Measurements from ENCODE around the gene LRP5.

Gene LRP5

DNA sequence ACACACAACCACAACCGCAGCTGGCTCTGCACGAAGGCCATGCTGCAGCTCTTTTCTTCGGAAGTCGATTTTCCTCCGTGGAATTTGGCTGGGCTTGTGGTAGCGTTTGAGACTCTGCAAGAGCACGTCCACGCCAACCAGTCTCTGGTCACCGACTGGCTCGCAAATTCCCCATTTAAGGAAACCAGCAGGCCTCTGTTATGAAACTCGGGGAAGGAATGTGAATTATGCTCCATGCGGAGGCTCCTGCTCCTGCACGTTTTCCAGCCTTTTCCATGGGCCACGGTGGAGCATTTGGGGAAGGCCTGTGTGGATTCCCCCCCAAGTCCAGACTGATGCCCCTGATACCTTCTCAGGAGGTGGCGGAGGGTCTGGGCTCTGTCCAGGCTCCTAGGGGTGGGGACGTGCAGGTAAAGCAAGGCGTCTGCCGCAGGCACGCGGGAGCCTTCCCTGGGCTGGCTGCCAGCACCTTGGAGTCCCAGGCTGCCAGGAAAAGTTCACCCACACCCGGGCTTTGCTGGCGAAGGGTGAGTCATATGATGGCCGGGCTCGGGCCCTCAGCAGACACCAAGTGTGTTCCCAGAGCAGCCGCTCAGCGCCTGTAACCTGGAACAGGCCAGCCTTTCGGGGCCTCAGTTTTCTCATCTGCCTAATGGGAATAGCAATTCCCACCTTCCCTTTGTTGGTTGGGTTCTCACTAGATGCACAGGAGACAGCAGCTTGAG, 41.9 kb downstream of the LRP5 start:
- no peak overlapping the region for H3K4me3 ChIP-seq (ENCODE audit: low read depth, low read length)
- CTCF ChIA-PET: interaction anchor here (1.5 kb wide), 1 partner anchor 15 kb away, joined by 5 read pairs; no protein-coding TSS in a partner anchor
- TF ChIP-seq, protein P1, sequence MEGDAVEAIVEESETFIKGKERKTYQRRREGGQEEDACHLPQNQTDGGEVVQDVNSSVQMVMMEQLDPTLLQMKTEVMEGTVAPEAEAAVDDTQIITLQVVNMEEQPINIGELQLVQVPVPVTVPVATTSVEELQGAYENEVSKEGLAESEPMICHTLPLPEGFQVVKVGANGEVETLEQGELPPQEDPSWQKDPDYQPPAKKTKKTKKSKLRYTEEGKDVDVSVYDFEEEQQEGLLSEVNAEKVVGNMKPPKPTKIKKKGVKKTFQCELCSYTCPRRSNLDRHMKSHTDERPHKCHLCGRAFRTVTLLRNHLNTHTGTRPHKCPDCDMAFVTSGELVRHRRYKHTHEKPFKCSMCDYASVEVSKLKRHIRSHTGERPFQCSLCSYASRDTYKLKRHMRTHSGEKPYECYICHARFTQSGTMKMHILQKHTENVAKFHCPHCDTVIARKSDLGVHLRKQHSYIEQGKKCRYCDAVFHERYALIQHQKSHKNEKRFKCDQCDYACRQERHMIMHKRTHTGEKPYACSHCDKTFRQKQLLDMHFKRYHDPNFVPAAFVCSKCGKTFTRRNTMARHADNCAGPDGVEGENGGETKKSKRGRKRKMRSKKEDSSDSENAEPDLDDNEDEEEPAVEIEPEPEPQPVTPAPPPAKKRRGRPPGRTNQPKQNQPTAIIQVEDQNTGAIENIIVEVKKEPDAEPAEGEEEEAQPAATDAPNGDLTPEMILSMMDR (IDR thresholded peaks at IDR 0.05; ENCODE audit: insufficient read depth, low read length, missing control alignments): no peak
- POLR2A ChIA-PET: interaction anchor here (0.7 to 1.7 kb wide), 3 partner anchors 16 to 20 kb away, joined by 3 to 12 read pairs (median 3); no protein-coding TSS in a partner anchor
- peak; percentile 87 for DNase-seq (ENCODE audit: low read depth, low spot score)

DNA sequence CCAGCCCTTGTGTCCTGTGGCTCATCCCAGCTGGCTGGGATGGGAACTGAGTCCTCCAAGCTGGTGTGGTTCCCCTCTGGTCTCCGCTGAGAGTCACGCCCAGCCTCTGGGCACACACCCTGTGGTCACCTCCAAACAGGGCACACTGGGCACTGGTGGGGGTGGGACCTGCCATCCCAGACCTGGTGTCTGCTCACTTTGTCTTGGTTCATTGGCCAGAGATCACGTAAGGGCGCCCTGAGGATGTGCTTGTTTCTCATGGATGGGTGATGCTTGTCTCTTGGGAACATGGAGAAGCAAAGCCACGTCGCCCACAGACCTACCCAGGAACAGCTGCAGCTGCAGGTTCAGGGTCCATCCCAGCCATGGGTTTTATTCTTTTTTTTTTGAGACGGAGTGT, 43.1 kb downstream of the LRP5 start:
- POLR2A ChIA-PET: no interaction called here
- DNase-seq (ENCODE audit: low read depth, low spot score): no peak
- no peak overlapping the region for H3K4me3 ChIP-seq (ENCODE audit: low read depth, low read length)
- CTCF ChIA-PET: interaction anchor here (1.5 kb wide), 1 partner anchor 14 kb away, joined by 5 read pairs; no protein-coding TSS in a partner anchor
- TF ChIP-seq, protein P1 (IDR thresholded peaks at IDR 0.05; ENCODE audit: insufficient read depth, low read length, missing control alignments): no peak

DNA sequence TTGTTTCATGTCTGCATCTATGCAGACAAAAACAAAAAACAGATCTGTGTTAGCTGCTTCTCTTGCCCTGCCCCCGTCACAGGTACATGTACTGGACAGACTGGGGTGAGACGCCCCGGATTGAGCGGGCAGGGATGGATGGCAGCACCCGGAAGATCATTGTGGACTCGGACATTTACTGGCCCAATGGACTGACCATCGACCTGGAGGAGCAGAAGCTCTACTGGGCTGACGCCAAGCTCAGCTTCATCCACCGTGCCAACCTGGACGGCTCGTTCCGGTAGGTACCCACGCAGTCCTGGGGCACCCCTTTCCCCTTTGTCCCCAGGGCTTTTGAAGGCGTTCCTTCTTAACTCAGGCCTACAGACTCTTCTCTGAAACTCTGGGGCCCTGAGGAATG, 45.2 kb downstream of the LRP5 start:
- TF ChIP-seq, protein P1 (IDR thresholded peaks at IDR 0.05; ENCODE audit: insufficient read depth, low read length, missing control alignments): no peak
- ChIA-PET POLR2A (no interaction called here), CTCF (interaction anchor here (1.1 to 1.4 kb wide), 3 partner anchors 17 to 26 kb away, joined by 3 to 7 read pairs (median 3); no protein-coding TSS in a partner anchor)
- H3K4me3 ChIP-seq (ENCODE audit: low read depth, low read length): no peak overlapping the region
- no peak for DNase-seq (ENCODE audit: low read depth, low spot score)

DNA sequence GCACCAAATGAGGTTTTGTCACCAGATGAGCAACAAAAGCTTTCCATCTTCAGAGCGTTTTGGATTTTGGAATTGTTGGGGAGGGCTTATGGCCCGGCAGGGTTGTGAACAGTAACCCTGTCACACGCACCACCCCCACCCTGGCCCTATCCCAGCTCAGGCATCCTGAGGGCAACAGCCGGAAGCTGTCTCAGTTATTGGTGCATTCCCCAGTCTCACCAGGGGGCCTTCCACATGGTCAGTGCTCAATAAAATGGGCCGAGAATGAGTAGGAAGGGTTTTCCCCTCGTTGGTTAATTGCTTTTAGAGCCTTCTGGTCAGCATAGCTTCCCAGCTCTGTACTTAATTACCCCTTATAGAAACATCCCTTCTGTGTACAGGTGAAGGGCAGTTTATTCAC, 46.0 kb downstream of the LRP5 start:
- no peak overlapping the region for H3K4me3 ChIP-seq (ENCODE audit: low read depth, low read length)
- POLR2A ChIA-PET: no interaction called here
- TF ChIP-seq, protein P1 (IDR thresholded peaks at IDR 0.05; ENCODE audit: insufficient read depth, low read length, missing control alignments): no peak
- no peak for DNase-seq (ENCODE audit: low read depth, low spot score)
- CTCF ChIA-PET: interaction anchor here (1.1 to 1.4 kb wide), 3 partner anchors 18 to 27 kb away, joined by 3 read pairs; no protein-coding TSS in a partner anchor

DNA sequence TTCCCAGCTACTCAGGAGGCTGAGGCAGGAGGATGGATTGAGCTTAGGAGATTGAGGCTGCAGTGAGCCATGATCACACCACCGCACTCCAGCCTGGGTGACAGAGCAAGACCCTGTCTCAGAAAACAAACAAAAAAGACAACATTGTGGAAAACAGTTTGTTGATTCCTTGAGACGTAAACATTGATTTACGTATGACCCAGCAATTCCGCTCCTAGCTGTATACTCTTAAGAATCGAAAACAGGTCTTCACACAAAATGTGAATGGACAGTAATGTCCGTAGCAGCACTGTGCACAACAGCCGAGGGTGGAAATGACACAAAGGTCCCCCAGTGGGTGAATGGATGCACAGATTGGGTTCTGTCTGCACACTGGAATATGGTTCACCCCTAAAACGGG, 49.3 kb downstream of the LRP5 start:
- ChIA-PET CTCF (no interaction called here), POLR2A (interaction anchor here (0.7 kb wide), 1 partner anchor 11 kb away, joined by 3 read pairs; no protein-coding TSS in a partner anchor)
- no peak overlapping the region for H3K4me3 ChIP-seq (ENCODE audit: low read depth, low read length)
- DNase-seq (ENCODE audit: low read depth, low spot score): no peak
- TF ChIP-seq, protein P1 (IDR thresholded peaks at IDR 0.05; ENCODE audit: insufficient read depth, low read length, missing control alignments): no peak

DNA sequence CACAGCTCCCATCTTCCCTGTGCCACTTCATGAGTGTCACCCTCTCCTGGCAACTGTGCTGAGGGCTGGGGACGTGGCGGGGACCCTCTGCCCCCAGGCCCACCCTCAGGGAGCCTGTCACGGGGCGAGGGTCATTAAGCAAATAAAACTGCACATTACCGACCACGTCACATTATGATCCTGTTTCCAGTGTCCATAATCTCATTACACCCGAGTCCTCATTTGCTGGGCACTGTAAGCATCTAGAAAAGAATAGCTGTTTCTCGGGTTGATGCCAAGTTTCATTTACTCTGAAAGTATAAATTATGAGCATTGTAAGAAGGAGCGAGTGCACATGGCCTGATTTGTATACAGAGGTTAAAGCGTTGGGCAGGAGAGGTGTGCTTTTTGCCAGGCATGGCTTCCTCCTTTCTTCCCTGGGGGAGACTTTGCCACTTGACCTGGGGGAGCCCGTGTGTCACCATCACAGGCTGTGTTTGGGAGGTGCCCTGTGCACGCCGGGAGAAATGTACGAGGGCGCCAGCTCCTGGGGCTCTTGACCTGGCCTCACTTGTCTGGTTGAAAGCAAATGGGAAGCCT, 50.5 kb downstream of the LRP5 start:
- no peak for DNase-seq (ENCODE audit: low read depth, low spot score)
- TF ChIP-seq, protein P1 (IDR thresholded peaks at IDR 0.05; ENCODE audit: insufficient read depth, low read length, missing control alignments): no peak
- no peak overlapping the region for H3K4me3 ChIP-seq (ENCODE audit: low read depth, low read length)
- POLR2A ChIA-PET: no interaction called here
- CTCF ChIA-PET: no interaction called here
